ENCODE data around the gene SRPK1.

The SRPK1 gene

DNA sequence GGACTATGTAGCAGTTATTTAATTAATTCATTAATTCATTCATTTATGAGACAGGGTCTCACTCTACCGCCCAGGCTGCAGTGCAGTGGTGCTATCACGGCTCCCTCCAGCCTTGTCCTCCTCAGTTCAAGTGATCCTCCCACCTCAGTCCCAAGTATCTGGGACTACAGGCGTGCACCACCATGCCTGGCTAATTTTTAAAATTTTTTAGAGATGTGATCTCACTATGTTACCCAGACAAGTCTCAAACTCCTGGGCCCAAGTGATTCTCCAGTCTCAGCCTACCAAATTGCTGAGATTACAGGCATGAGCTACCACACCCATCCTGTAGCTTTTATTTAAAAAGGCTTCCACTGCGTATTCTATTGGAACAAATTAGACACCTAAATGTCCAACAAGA is 23.4 kb downstream of the SRPK1 start:
- TF ChIP-seq CTCF (IDR thresholded peaks at IDR 0.05; ENCODE audit: control insufficient read depth, extremely low read depth, insufficient read depth) = no peak
- no peak overlapping the region for H3K4me3 ChIP-seq (ENCODE audit: low read depth, low read length)
- DNase-seq (ENCODE audit: low read depth) = no peak

GRCh38 chr6:35897036-35897435 is 23.9 kb downstream of the SRPK1 start:
- TF ChIP-seq CTCF (IDR thresholded peaks at IDR 0.05; ENCODE audit: control insufficient read depth, extremely low read depth, insufficient read depth) = no peak
- no peak for DNase-seq (ENCODE audit: low read depth)
- no peak overlapping the region for H3K4me3 ChIP-seq (ENCODE audit: low read depth, low read length)

- no peak overlapping the region for H3K4me3 ChIP-seq (ENCODE audit: low read depth, low read length)
- TF ChIP-seq CTCF (IDR thresholded peaks at IDR 0.05; ENCODE audit: control insufficient read depth, extremely low read depth, insufficient read depth) = no peak
- no peak for DNase-seq (ENCODE audit: low read depth)
Observed at GRCh38 chr6:35896228-35896627, 24.7 kb downstream of the SRPK1 start.

- DNase-seq (ENCODE audit: low read depth) = no peak
- no peak for TF ChIP-seq CTCF (IDR thresholded peaks at IDR 0.05; ENCODE audit: control insufficient read depth, extremely low read depth, insufficient read depth)
- H3K4me3 ChIP-seq (ENCODE audit: low read depth, low read length) = no peak overlapping the region
Observed at GRCh38 chr6:35895560-35895959, 25.3 kb downstream of the SRPK1 start.

- TF ChIP-seq CTCF (IDR thresholded peaks at IDR 0.05; ENCODE audit: control insufficient read depth, extremely low read depth, insufficient read depth) = no peak
- no peak overlapping the region for H3K4me3 ChIP-seq (ENCODE audit: low read depth, low read length)
- DNase-seq (ENCODE audit: low read depth) = no peak
Observed at GRCh38 chr6:35894776-35895175, 26.1 kb downstream of the SRPK1 start.

DNA sequence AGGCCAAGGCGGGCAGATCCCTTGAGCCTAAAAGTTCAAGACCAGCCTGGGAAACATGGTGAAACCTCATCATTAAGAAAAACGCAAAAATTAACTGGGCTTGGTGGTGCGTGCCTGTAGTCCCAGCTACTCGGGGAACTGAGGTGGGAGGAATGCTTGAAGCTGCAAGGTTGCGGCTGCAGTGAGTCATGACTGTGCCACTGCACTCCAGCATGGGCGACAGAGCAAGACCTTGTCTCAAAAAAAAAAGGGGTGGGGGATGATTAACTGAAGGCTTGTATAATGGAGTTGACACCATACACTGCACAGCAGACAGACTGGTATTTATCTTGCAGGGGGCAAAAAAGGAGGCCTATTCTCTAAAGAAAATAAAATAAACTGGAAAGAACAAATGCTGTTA is 27.7 kb downstream of the SRPK1 start:
- H3K4me3 ChIP-seq (ENCODE audit: low read depth, low read length) = no peak overlapping the region
- no peak for DNase-seq (ENCODE audit: low read depth)
- no peak for TF ChIP-seq CTCF (IDR thresholded peaks at IDR 0.05; ENCODE audit: control insufficient read depth, extremely low read depth, insufficient read depth)

DNA sequence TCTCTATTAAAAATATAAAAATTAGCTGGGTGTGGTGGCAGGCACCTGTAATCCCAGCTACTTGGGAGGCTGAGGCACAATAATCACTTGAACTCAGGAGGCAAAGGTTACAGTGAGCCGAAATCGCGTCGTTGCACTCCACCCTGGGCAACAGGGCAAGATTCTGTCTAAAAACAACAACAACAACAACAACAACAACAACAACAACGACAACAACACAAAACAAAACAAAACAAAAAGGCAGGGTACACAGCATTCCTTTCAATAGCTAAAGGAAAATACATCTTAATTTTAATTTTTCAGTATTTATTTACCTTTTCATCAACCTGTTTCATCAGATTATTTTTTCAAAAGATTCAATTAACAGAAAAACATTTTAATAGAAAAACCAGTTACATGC is 28.4 kb downstream of the SRPK1 start:
- TF ChIP-seq CTCF (IDR thresholded peaks at IDR 0.05; ENCODE audit: control insufficient read depth, extremely low read depth, insufficient read depth) = no peak
- no peak overlapping the region for H3K4me3 ChIP-seq (ENCODE audit: low read depth, low read length)
- DNase-seq (ENCODE audit: low read depth) = no peak
